Esophagus squamous epithelium (tissue), 5 donors: ENCODE data around the gene ARHGAP8. TPM values are rescaled to one million over a fixed set of nuclear protein-coding genes. Genes with fewer than 3 reads are reported as not detected.

Experiments used
- DNase-seq: peaks from one replicate; lab custom pipeline; 2025; lab: John Stamatoyannopoulos, UW
- H3K27ac ChIP-seq, 4 donors: fragments of 200-600 bp; sonication (generic); one replicate each; pipeline ENCODE4 v1.5.1; 2016 to 2019; ENCODE audit warnings: mild to moderate bottlenecking in 1 of 4
- H3K27me3 ChIP-seq, 4 donors: fragments of 200-600 bp; sonication (generic); 1 replicate in 3 of 4; 2 replicates in 1 of 4; pipeline versions ENCODE4 v1.5.1 to v1.6.0; 2017 to 2021; ENCODE audit warnings: antibody characterized with exemption in 1 of 4
- H3K36me3 ChIP-seq, 3 donors: fragments of 200-600 bp; sonication (generic); one replicate each; pipeline ENCODE4 v1.5.1; 2016 to 2019
- H3K4me1 ChIP-seq, 3 donors: fragments of 200-600 bp; sonication (generic); one replicate each; pipeline ENCODE4 v1.5.1; 2017 to 2019
- H3K4me3 ChIP-seq, 4 donors: fragments of 200-600 bp; sonication (generic); 1 replicate in 3 of 4; 2 replicates in 1 of 4; pipeline ENCODE4 v1.5.1; 2016 to 2019; ENCODE audit warnings: mild to moderate bottlenecking in 2 of 4, moderate library complexity in 1 of 4
- H3K9me3 ChIP-seq, 3 donors: fragments of 200-600 bp; sonication (generic); one replicate each; pipeline ENCODE4 v1.5.1; 2016 to 2019
- CTCF ChIP-seq, 6 experiments: fragments of 450-650 bp in 4 of 6; fragments of 200-600 bp in 2 of 6; sonication (generic) in 2 of 6; IDR thresholded peaks; one replicate each; pipeline ENCODE4 v1.5.1; 2016 to 2019; ENCODE audit warnings: antibody characterized with exemption in 6 of 6, mild to moderate bottlenecking in 4 of 6, moderate library complexity in 4 of 6
- POLR2A ChIP-seq, 4 donors: fragments of 450-650 bp; IDR thresholded peaks; one replicate each; pipeline ENCODE4 v1.6.1; 2017; ENCODE audit warnings: antibody characterized with exemption in 4 of 4, mild to moderate bottlenecking in 4 of 4, moderate library complexity in 3 of 4
- WGBS, 2 donors: methylation state at CpG; one replicate each; pipeline ENCODE4 v1.1.5; 2018; 5-methylcytosine and 5-hydroxymethylcytosine counted together
- intact Hi-C: fragments of 100-400 bp; cut with DNase I; formaldehyde crosslinking; loops from one replicate; pipeline ENCODE4 v1.15.0; 2022
- total RNA-seq, 4 donors: library from RNA; depleted of rRNA; stranded (reverse); fragments of >200 nt; gene quantifications; one replicate each; pipeline ENCODE4 v1.1.0, GENCODE V29; 2016
- donor health status: DM: yes; HTN: yes; CAD: no.

The ARHGAP8 gene
- total RNA-seq, 4 donors from 2014 or later, result 3.6 to 15.0 (median 11.5) TPM

- Histone ChIP-seq H3K4me3 (no peak overlapping the region), H3K27me3 (peaks cover 0 to 16% (median 0%) of the 10 kb centered on the region in 4 donors), H3K27ac (no peak overlapping the region), H3K9me3 (no peaks in the 10 kb centered on the region), H3K4me1 (no peaks in the 10 kb centered on the region), H3K36me3 (no peaks in the 10 kb centered on the region)
- WGBS, 2 donors, result 82 to 85% methylated on average over 16 of the region's 17 CpGs
- TF ChIP-seq POLR2A (IDR thresholded peaks at IDR 0.05) (no peak), CTCF (IDR thresholded peaks at IDR 0.05) (no peak)
- intact Hi-C loops, result no loop called here
- no peak for DNase-seq
Measured at GRCh38 chr22:44780876-44781449, 28.6 kb downstream of the ARHGAP8 start.

- Histone ChIP-seq H3K9me3 (no peaks in the 10 kb centered on the region), H3K36me3 (peaks cover 0 to 6% (median 0%) of the 10 kb centered on the region in 3 donors), H3K4me3 (no peak overlapping the region), H3K4me1 (no peaks in the 10 kb centered on the region), H3K27me3 (peaks cover 0 to 16% (median 0%) of the 10 kb centered on the region in 4 donors), H3K27ac (no peak overlapping the region)
- 61 to 69% methylated on average over 15 of the region's 17 CpGs for WGBS, 2 donors
- intact Hi-C loops, result no loop called here
- DNase-seq, result no peak
- TF ChIP-seq POLR2A (IDR thresholded peaks at IDR 0.05) (no peak), CTCF (IDR thresholded peaks at IDR 0.05) (no peak)
Measured at GRCh38 chr22:44782363-44782963, 30.1 kb downstream of the ARHGAP8 start.

- TF ChIP-seq CTCF (IDR thresholded peaks at IDR 0.05), result no peak
- no peak for TF ChIP-seq POLR2A (IDR thresholded peaks at IDR 0.05)
- Histone ChIP-seq H3K4me1 (no peaks in the 10 kb centered on the region), H3K9me3 (no peaks in the 10 kb centered on the region), H3K36me3 (peaks cover 0 to 10% (median 0%) of the 10 kb centered on the region in 3 donors), H3K27me3 (peaks cover 0 to 16% (median 0%) of the 10 kb centered on the region in 4 donors), H3K4me3 (no peak overlapping the region), H3K27ac (no peak overlapping the region)
- intact Hi-C loops, result no loop called here
- WGBS, 2 donors, result 76% methylated on average over 2 of the region's 10 CpGs; no CpG with 5 or more reads in 1 of the 2 donors
- DNase-seq, result no peak
Measured at GRCh38 chr22:44783091-44783490, 30.7 kb downstream of the ARHGAP8 start.

- Histone ChIP-seq H3K27me3 (peaks cover 0 to 16% (median 0%) of the 10 kb centered on the region in 4 donors), H3K36me3 (peaks cover 0 to 10% (median 0%) of the 10 kb centered on the region in 3 donors), H3K27ac (no peak overlapping the region), H3K4me1 (no peaks in the 10 kb centered on the region), H3K4me3 (no peak overlapping the region), H3K9me3 (no peaks in the 10 kb centered on the region)
- DNase-seq, result no peak
- intact Hi-C loops, result no loop called here
- 59% methylated on average over 10 to 14 of the region's 14 CpGs for WGBS, 2 donors
- no peak for TF ChIP-seq POLR2A (IDR thresholded peaks at IDR 0.05)
- TF ChIP-seq CTCF (IDR thresholded peaks at IDR 0.05), result no peak
Measured at GRCh38 chr22:44783581-44783980, 31.2 kb downstream of the ARHGAP8 start.

GRCh38 chr22:44786136-44786535 lies 33.8 kb downstream of the ARHGAP8 start:
- Histone ChIP-seq H3K4me3 (no peak overlapping the region), H3K27me3 (peaks cover 0 to 4% (median 0%) of the 10 kb centered on the region in 4 donors), H3K36me3 (peaks cover 0 to 10% (median 0%) of the 10 kb centered on the region in 3 donors), H3K4me1 (no peaks in the 10 kb centered on the region), H3K27ac (no peak overlapping the region), H3K9me3 (no peaks in the 10 kb centered on the region)
- 88 to 91% methylated on average over 17 to 23 of the region's 23 CpGs for WGBS, 2 donors
- no peak for TF ChIP-seq POLR2A (IDR thresholded peaks at IDR 0.05)
- TF ChIP-seq CTCF (IDR thresholded peaks at IDR 0.05), result no peak
- intact Hi-C loops, result no loop called here
- DNase-seq, result no peak
